A204.1 (cell line): ENCODE results near the gene CHST9.
"Not testable (repeated sequence)": the region's sequence is repeated elsewhere in the genome, so short reads cannot be mapped to it uniquely, and the experiment has no call there.

Experiments used
- FAIRE-seq: peaks from 2 replicates; lab custom pipeline; 2012; peaks lifted over from hg19 to GRCh38; lab: Jason Lieb, UNC

The CHST9 gene

GRCh38 chr18:27093290-27093689, 91.8 kb downstream of the CHST9 start:
- FAIRE-seq = not testable (repeated sequence)

GRCh38 chr18:27081701-27082100, 103.4 kb downstream of the CHST9 start:
- no peak for FAIRE-seq

DNA sequence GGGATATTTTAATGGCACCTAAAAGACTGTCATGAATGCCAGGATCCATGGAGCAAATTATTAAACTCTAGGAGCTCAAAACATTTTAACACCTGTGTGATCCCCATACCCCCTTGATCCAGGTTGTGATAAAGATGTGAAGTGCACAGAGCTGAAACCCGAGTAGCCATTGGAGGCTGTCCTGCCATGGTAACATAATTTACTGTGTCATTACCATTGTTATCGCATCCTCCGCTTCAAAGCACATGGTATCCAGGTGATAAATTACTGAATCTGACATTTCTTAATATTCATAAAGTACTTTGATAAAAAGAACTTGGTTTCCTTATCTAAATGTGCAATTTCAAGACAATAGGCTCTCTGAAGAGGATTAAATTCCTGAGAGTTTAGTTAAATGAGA, 109.3 kb downstream of the CHST9 start:
- FAIRE-seq = no peak

DNA sequence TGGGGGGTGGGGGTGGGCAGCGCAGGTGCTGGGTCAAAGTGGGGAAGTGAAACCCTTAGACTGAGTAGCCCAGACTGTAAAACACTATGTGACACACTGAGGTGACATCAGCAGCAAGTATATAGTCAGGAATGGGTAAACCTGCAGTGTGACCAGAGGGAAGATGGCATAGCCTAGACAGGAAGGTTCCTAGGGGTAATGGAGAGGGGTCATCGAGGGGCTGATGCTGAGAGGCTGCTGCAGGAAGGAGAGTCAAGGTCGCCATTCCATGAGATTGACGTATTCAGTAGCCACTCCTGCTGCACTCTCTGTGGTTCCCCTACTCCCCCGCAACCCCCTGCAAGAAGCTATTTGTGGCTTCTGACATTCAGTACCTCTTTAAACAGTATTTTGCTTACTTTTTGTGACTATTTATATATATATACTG, 111.7 kb downstream of the CHST9 start:
- FAIRE-seq = no peak

DNA sequence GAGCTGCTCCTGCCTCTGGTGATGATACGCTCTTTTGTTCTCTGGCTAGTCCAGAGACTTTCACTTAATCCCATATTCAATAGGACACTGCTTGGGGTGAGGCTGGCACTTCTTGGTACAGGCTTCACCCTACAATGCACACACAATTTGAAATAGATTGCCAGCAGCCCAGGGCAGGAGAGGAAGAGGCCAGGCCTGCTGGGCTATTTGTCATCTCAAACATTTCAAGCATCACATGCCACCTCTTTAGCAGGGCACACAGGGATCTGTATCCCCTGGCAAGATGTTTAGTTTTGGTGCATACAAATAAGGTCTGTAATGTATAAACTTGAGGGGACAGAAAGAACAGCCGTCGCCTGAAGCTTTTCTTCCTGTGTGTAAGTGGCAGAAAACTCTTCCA, 120.4 kb downstream of the CHST9 start:
- FAIRE-seq = no peak

- no peak for FAIRE-seq
These were observed 122.3 kb downstream of the CHST9 start for GRCh38 chr18:27062802-27063201.

- FAIRE-seq = no peak
These were observed 123.5 kb downstream of the CHST9 start for GRCh38 chr18:27061488-27062095.

- FAIRE-seq = no peak
These were observed 127.4 kb downstream of the CHST9 start for GRCh38 chr18:27057519-27058234.

DNA sequence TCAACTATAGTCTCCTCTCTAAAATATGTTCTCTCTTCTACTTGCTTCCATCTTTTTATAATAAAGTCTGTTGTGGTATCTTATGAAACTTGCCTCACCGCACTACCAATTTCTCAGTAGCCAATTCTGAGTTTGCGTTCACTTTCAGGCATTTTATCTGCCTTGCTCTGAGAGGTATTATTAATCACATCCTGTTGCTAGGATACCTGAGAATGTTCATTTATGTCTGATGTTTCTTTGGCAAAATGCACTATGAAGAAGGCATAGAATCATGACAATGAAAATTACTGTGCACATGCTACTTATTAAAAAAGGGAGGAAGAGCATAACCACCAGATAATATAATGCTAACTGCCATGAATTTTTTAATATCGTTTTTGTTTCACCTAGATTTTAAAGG, 130.2 kb downstream of the CHST9 start:
- FAIRE-seq = no peak

- no peak for FAIRE-seq
These were observed 135.1 kb downstream of the CHST9 start for GRCh38 chr18:27049969-27050368.

DNA sequence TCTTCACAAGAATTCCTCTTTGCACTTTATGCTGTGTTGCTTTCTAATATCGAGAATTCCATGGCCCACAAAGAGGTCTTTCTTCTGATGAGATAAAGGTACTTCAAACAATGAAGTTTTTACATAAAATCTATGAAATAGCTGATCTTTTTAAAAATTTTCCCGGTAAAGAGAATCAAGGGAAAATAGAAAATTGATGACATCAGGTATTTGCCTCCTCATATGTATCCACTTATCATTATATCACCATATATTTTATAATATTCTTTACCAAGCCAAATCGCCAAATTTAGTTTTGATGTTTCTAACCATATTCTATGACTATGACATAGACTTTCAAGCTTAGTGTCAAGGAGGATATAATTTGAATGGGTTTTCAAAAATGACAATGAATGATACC, 139.8 kb downstream of the CHST9 start:
- FAIRE-seq = no peak

DNA sequence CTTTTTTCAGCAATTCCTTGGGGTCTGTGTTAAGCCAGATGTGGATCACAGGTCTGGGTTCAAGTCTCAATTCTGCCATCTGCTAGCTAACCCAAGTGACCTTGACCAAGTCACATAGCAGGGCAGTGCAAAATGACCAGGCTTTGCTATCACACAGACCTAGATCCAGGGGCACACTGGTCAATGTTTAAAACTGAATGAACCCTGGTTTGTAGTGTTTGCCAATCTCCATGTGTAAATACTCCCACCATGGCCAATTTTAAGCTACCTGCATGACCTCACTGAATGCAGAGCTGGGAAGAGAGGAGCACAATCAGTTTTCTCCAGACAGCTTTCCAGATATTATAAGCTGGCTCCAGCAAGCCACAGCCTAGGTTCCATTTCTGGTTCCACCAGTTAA, 142.9 kb downstream of the CHST9 start:
- no peak for FAIRE-seq

GRCh38 chr18:27040796-27041195, 144.3 kb downstream of the CHST9 start:
- FAIRE-seq = no peak

- no peak for FAIRE-seq
These were observed 151.4 kb downstream of the CHST9 start for GRCh38 chr18:27033722-27034121.

DNA sequence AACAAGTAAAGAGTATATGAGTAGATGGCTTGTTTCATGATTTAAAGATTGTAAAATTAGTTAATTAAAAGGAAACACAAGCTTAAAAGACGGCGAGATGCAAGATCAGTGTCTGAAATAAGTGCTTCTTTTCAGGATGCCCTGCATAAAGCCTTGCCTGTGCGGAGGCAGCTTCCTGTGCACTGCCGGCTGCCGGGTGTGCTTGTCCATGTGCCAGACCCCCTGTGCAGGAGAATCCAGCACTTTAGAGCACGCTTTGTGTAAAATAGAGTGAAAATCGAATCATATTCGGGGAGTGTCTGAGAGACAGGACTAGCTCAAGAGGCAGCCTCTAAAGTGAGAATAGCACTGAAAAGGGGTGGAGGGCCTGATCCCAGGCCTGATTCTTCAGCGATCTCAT, 154.7 kb downstream of the CHST9 start:
- no peak for FAIRE-seq

DNA sequence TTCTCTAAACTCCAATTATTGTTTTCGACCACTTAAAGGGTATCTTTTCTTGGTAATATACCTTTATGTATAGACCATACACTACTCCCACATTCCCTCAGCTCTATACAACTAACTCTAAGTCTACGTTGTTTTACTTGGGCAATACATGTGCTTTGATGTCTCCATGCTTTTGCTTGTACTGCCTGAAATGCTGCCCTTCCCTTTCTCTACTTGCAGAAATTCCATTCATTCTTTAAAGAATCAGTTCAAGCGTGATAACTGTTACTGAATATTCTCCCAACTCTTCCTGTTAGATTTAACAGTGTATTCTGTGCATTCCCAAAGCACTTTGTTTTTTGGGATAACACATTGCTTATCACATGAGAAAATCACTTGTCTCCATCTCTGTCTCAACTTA, 162.6 kb downstream of the CHST9 start:
- FAIRE-seq = no peak

GRCh38 chr18:27017901-27018500, 167.1 kb downstream of the CHST9 start:
- FAIRE-seq = peak; percentile 44

DNA sequence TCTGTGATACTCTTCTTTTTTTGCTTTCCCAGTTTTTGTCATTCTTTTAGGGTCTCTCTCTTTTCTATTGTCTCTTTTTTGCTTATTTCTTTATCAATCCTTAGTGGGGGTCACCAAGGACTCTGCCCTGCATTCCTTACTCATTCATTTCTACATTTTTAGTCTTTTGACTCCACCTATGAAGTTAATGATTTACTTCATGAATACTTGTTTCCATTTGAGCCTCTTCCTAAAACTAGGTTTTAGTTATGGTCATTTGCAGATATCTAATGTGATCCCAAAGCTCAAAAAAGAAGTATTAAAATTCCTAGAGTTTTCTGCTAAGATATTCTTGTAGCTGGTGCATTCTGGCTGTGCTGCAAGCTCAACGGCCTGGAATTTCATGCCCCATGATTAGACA, 170.3 kb downstream of the CHST9 start:
- FAIRE-seq = no peak

DNA sequence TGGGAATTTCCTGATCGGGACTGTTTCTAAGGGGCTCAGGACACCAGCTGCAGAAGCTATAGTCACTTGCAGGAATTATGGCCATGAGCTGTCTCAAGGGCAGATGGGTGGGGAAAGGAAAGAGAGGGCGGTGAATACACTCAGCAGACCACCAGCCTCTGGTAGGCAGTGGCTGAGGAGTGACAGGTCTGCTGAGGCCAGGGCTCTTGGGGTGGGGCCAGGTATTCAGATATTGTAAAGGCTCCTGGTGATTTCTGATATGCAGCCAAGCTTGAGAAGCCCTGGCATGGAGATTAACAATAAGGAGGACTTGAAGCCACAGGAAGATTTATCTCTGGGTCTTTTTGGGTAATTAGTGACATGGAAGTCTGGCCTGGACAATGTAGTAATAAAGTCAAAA, 174.3 kb downstream of the CHST9 start:
- no peak for FAIRE-seq

- FAIRE-seq = no peak
These were observed 175.8 kb downstream of the CHST9 start for GRCh38 chr18:27009293-27009692.

DNA sequence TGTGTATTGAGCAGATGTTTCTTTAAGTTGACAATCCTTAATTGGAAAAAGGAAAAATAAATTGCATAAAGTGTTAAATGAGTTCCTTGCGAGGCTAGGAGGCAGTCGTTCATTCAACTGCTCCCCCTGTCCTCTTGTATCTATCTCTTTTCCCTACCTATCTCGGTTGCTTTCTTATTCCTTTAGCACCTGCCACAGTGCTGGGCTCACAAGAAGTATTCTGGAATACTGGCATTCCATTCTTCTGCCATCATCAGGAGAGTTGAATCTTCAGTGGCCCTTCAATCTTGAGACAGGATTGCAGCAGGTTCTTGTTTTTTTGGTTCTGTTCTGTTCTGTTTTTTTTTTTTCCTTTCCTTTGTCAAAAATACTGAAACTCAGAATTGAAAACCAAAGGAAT, 176.5 kb downstream of the CHST9 start:
- no peak for FAIRE-seq

- FAIRE-seq = no peak
These were observed 177.2 kb downstream of the CHST9 start for GRCh38 chr18:27007880-27008279.

DNA sequence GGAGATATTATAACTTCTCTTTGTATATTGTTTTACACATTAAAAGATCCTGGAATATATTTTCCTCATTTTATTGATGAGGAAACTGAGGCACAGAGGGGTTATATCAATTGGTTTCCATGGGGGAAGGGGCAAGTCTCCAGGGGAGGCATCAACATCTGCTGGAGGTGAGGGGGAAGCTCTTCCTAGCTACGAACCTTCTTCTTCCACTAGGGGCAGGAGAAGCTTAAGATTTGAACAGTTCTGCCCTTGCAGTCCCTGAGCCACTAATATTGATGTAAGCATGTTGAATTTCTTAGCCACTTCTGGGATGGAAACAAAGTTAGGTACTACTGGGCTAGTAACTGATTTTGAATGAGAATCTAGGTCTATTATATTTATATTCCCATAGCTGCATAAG, 179.5 kb downstream of the CHST9 start:
- no peak for FAIRE-seq
